ENCODE results near the gene CFAP126.

- TF ChIP-seq SUZ12 (IDR thresholded peaks at IDR 0.05; ENCODE audit: extremely low read depth, insufficient read depth, insufficient read length) (no peak), ZNF274 (IDR thresholded peaks at IDR 0.05; ENCODE audit: low read depth, low read length) (no peak), YY1 (IDR thresholded peaks at IDR 0.05; ENCODE audit: insufficient read depth, insufficient read length) (no peak)
Measured at GRCh38 chr1:161359291-161359690, 8.4 kb downstream of the CFAP126 start.

Data from NT2/D1 (cell line).